ENCODE results near the gene POMGNT1. TPM values are rescaled to one million over a fixed set of nuclear protein-coding genes. Genes with fewer than 3 reads are reported as not detected.

Gene POMGNT1
- total RNA-seq, 2 experiments from 2014 or later = 21.1 to 29.0 TPM

- no peak overlapping the region for H3K27ac Mint-ChIP-seq
- no peak for ATAC-seq (ENCODE audit: poor library complexity)
These were observed 16.6 kb downstream of the POMGNT1 start for GRCh38 chr1:46181343-46182260.

GRCh38 chr1:46180082-46180616, 18.1 kb downstream of the POMGNT1 start:
- H3K27ac Mint-ChIP-seq = no peak overlapping the region
- H3K4me3 ChIP-seq (ENCODE audit: low read length) = no peak overlapping the region
- peaks cover 0 to 3% of the 10 kb centered on the region in 2 experiments for H3K27me3 ChIP-seq (ENCODE audit: control insufficient read depth in 1 of 2, insufficient read depth in 2 of 2, low read length in 2 of 2)
- DNase-seq (peak in 1 of 14 experiments; percentile 7), ATAC-seq (ENCODE audit: poor library complexity) (no peak)
- CTCF ChIA-PET = no interaction called here
- H3K4me3 Mint-ChIP-seq = no peak overlapping the region
- H3K4me1 ChIP-seq (ENCODE audit: insufficient read depth, low read length) = peaks cover 10% of the 10 kb centered on the region
- no peaks in the 10 kb centered on the region for H3K27me3 Mint-ChIP-seq
- H3K36me3 ChIP-seq (ENCODE audit: insufficient read depth, low read length) = no peaks in the 10 kb centered on the region
- H3K36me3 Mint-ChIP-seq (ENCODE audit: low read depth) = no peaks in the 10 kb centered on the region
- H3K4me1 Mint-ChIP-seq (ENCODE audit: low read depth) = peaks cover 7% of the 10 kb centered on the region
- H3K9me3 ChIP-seq (ENCODE audit: control insufficient read depth in 1 of 2, insufficient read depth in 1 of 2, low read length in 2 of 2) = no peaks in the 10 kb centered on the region
- TF ChIP-seq CTCF (IDR thresholded peaks at IDR 0.05) = no peak
- intact Hi-C loops (cut with DNase I, micrococcal nuclease) = loop anchor here in 1 of 2 experiments (2.0 kb wide), 1 partner anchor 43 kb away; no protein-coding TSS in a partner anchor
- no peaks in the 10 kb centered on the region for H3K9me3 Mint-ChIP-seq
- POLR2A ChIA-PET = no interaction called here
- no peak overlapping the region for H3K27ac ChIP-seq (ENCODE audit: low read depth in 1 of 2, low read length in 2 of 2)

More at GRCh38 chr1:46181343-46182260, 16.6 kb downstream of the POMGNT1 start:
- CTCF ChIA-PET = no interaction called here
- H3K36me3 ChIP-seq (ENCODE audit: insufficient read depth, low read length) = no peaks in the 10 kb centered on the region
- no peak overlapping the region for H3K4me3 Mint-ChIP-seq
- no peak for TF ChIP-seq CTCF (IDR thresholded peaks at IDR 0.05)
- H3K36me3 Mint-ChIP-seq (ENCODE audit: low read depth) = no peaks in the 10 kb centered on the region
- DNase-seq = no peak
- H3K4me1 Mint-ChIP-seq (ENCODE audit: low read depth) = peaks cover 11% of the 10 kb centered on the region
- no peaks in the 10 kb centered on the region for H3K9me3 Mint-ChIP-seq
- no peak overlapping the region for H3K27ac ChIP-seq (ENCODE audit: low read depth in 1 of 2, low read length in 2 of 2)
- H3K27me3 ChIP-seq (ENCODE audit: control insufficient read depth in 1 of 2, insufficient read depth in 2 of 2, low read length in 2 of 2) = peaks cover 0 to 3% of the 10 kb centered on the region in 2 experiments
- H3K4me3 ChIP-seq (ENCODE audit: low read length) = no peak overlapping the region
- no peaks in the 10 kb centered on the region for H3K27me3 Mint-ChIP-seq
- H3K4me1 ChIP-seq (ENCODE audit: insufficient read depth, low read length) = peaks cover 12% of the 10 kb centered on the region
- no peaks in the 10 kb centered on the region for H3K9me3 ChIP-seq (ENCODE audit: control insufficient read depth in 1 of 2, insufficient read depth in 1 of 2, low read length in 2 of 2)
- intact Hi-C loops (cut with DNase I, micrococcal nuclease) = loop anchor here in 1 of 2 experiments (2.0 kb wide), 1 partner anchor 41 kb away; no protein-coding TSS in a partner anchor
- POLR2A ChIA-PET = no interaction called here

GRCh38 chr1:46179138-46180081, 18.8 kb downstream of the POMGNT1 start:
- intact Hi-C loops (cut with DNase I, micrococcal nuclease) = loop anchor here (1.0 to 2.0 kb wide), 3 partner anchors 43 to 142 kb away; no protein-coding TSS in a partner anchor
- Histone ChIP-seq H3K4me3 (ENCODE audit: low read length) (no peak overlapping the region), H3K4me1 (ENCODE audit: insufficient read depth, low read length) (peaks cover 7% of the 10 kb centered on the region), H3K9me3 (ENCODE audit: control insufficient read depth in 1 of 2, insufficient read depth in 1 of 2, low read length in 2 of 2) (no peaks in the 10 kb centered on the region), H3K27me3 (ENCODE audit: control insufficient read depth in 1 of 2, insufficient read depth in 2 of 2, low read length in 2 of 2) (peaks cover 0 to 3% of the 10 kb centered on the region in 2 experiments), H3K36me3 (ENCODE audit: insufficient read depth, low read length) (no peaks in the 10 kb centered on the region), H3K27ac (ENCODE audit: low read depth in 1 of 2, low read length in 2 of 2) (no peak overlapping the region)
- ChIA-PET CTCF (interaction anchor here (0.7 kb wide), 1 partner anchor 72 kb away, joined by 3 read pairs; no protein-coding TSS in a partner anchor), POLR2A (no interaction called here)
- H3K36me3 Mint-ChIP-seq (ENCODE audit: low read depth) = no peaks in the 10 kb centered on the region
- DNase-seq (peak; percentile 47 to 83 (median 58)), ATAC-seq (ENCODE audit: poor library complexity) (peak; percentile 81)
- TF ChIP-seq CTCF (IDR thresholded peaks at IDR 0.05) = peak; percentile 93
- H3K9me3 Mint-ChIP-seq = no peaks in the 10 kb centered on the region
- no peak overlapping the region for H3K4me3 Mint-ChIP-seq
- no peaks in the 10 kb centered on the region for H3K4me1 Mint-ChIP-seq (ENCODE audit: low read depth)
- H3K27me3 Mint-ChIP-seq = no peaks in the 10 kb centered on the region
- no peak overlapping the region for H3K27ac Mint-ChIP-seq

Measured in CD4-positive, alpha-beta T cell (primary cell).